ENCODE results near the gene ADAMTS20.
"Not testable (repeated sequence)": the region's sequence is repeated elsewhere in the genome, so short reads cannot be mapped to it uniquely, and the experiment has no call there.

ADAMTS20 gene

DNA sequence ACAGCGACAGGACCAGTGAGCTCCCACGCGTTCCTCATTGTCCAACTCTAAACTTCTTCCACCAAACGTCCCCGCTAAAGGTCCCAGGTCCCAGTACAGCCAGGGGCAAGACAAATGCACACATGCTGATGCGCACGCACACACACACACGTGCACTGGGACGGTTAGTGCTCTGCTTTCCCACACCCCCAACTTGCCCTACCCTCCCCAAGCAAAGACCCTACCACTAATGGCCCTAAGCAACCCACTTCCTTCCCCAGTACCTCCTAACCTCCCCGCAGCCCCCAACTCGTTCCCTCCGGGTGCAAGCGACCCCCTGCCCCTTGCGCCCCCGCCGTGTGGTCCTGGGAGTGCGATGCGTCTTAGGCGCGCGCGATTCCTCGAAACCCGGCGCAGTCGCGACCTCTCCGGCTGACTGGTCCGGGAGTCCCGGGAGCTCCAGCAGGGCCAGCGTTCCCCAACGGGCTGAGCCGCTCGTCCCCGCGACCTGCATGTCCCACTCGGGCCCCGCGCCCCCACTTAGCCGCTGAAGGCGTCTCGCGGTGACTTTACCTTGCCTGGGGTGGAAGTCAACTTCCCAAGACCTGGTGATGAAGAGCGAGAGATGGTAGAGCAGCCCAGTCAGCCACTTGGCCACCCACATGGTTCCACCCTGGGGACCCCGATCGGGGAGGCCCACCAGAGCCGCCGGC is 578 bp downstream of the ADAMTS20 start:
- no peak for DNase-seq

DNA sequence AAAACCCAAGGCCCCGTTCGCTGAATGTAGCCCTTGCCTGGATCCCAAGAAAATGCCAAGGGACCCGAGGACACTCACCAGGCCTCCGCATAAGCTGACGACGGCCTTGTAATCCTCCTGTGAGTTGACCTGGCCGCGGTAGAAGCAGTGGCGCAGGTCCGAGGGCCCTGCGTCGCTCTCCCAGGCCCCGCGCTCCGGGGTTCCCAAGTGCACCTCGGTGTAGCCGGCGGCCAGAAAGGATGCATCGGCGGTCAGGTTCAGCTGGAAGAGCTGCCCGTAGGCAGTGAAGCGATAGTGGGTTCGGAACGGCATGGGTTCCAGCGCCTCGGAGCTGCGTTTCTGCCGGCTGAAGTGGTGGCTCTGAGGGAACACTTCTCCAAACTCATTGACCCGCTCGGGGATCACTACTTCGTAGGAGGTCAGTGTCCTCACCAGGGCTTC is 1.2 kb downstream of the ADAMTS20 start:
- H3K27me3 Mint-ChIP-seq = peaks cover 31% of the 10 kb centered on the region
- no peaks in the 10 kb centered on the region for H3K36me3 Mint-ChIP-seq
- no peaks in the 10 kb centered on the region for H3K4me1 Mint-ChIP-seq
- no peak overlapping the region for H3K4me3 Mint-ChIP-seq
- CTCF ChIA-PET = no interaction called here
- H3K9me3 Mint-ChIP-seq = peaks cover 2% of the 10 kb centered on the region
- no peak overlapping the region for H3K27ac Mint-ChIP-seq
- no peak for DNase-seq

More for the DNA sequence above, 578 bp downstream of the ADAMTS20 start:
- Mint-ChIP-seq H3K27me3 (peaks cover 31% of the 10 kb centered on the region), H3K27ac (no peak overlapping the region), H3K4me3 (no peak overlapping the region), H3K36me3 (no peaks in the 10 kb centered on the region), H3K4me1 (no peaks in the 10 kb centered on the region), H3K9me3 (peaks cover 3% of the 10 kb centered on the region)
- CTCF ChIA-PET = no interaction called here

DNA sequence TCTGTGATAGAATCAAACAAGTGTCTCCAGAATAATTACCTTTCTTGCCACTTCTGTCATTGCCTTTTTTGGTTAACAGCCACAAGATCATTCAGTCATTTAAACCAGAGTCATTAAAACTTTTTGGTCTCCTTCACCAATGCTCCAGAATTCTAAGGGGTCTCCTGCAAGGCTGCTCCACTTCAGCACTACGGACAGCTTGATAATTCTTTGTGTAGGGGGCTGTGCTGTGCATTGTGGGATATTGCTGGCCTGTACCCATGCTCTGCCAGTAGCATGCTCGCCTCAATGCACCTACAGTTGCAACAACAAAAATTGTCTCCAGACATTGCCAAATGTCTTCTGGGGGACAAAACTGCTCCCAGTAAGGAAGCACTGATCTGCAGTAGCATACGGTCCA is 7.3 kb downstream of the ADAMTS20 start:
- Mint-ChIP-seq H3K27me3 (no peaks in the 10 kb centered on the region), H3K36me3 (no peaks in the 10 kb centered on the region), H3K9me3 (no peaks in the 10 kb centered on the region), H3K4me3 (no peak overlapping the region), H3K4me1 (no peaks in the 10 kb centered on the region), H3K27ac (no peak overlapping the region)
- no peak for DNase-seq
- CTCF ChIA-PET = no interaction called here

DNA sequence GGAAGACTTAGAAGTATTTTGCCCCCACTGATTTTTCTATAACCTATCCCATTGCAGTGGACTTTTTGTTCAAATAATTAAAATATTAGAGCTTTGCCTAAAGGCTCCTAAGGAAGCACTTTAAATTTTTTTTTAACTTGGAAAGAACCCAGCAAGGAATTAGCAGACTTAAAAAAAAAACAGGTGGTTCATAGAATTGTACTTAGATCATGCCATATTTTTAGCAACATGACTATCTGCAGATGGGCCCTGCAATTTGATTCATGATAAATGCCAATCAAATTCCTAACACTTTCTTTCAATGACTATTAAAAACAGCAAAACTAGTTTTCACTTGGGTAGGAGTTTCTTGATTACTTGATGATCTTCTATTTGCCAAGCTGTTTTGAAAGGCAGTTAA is 11.5 kb downstream of the ADAMTS20 start:
- Mint-ChIP-seq H3K27me3 (no peaks in the 10 kb centered on the region), H3K36me3 (no peaks in the 10 kb centered on the region), H3K9me3 (no peaks in the 10 kb centered on the region), H3K27ac (no peak overlapping the region), H3K4me1 (no peaks in the 10 kb centered on the region), H3K4me3 (no peak overlapping the region)
- DNase-seq = no peak
- CTCF ChIA-PET = interaction anchor here (0.8 kb wide), 1 partner anchor 39 kb away, joined by 3 read pairs; no protein-coding TSS in a partner anchor

DNA sequence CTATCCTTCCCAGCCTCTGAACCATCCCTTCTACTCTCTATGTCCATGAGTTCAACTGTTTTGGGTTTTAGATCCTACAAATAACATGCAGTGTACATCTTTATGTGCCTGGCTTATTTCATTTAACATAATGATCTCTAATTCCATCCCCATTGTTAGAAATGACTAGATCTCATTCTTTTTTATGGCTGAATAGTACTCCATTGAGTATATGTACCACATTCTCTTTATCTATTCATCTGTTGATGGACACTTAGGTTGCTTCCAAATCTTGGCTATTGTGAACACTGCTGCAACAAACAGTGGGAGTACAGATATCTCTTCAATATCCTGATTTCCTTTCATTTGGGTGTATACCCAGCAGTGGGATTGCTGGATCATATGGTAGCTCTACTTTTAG is 14.3 kb downstream of the ADAMTS20 start:
- H3K27me3 Mint-ChIP-seq, DNase-seq, H3K9me3 Mint-ChIP-seq, H3K27ac Mint-ChIP-seq, H3K36me3 Mint-ChIP-seq, CTCF ChIA-PET, H3K4me1 Mint-ChIP-seq, H3K4me3 Mint-ChIP-seq: not testable (repeated sequence)

DNA sequence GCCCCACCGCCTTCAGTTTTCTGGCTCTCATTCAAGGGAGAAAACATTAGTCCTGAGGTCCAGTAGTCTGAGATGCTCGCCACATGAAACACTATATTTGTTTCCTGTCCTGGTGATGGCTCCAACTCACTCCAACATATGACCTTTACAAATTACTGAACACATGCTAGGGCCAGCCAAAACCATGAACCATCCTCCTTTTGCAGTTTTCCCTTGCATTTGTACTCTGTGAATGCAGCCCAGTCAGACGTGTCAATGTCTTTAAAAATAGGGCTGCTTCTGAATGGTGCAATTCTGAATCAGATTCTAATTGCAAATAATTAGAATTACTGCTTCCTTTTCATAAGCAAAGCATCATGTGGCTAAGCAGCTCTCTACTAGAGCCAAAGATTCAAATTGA is 36.0 kb downstream of the ADAMTS20 start:
- H3K27ac Mint-ChIP-seq = no peak overlapping the region
- no peak overlapping the region for H3K4me3 Mint-ChIP-seq
- H3K9me3 Mint-ChIP-seq = no peaks in the 10 kb centered on the region
- DNase-seq = no peak
- H3K4me1 Mint-ChIP-seq = no peaks in the 10 kb centered on the region
- H3K36me3 Mint-ChIP-seq = no peaks in the 10 kb centered on the region
- CTCF ChIA-PET = no interaction called here
- no peaks in the 10 kb centered on the region for H3K27me3 Mint-ChIP-seq

DNA sequence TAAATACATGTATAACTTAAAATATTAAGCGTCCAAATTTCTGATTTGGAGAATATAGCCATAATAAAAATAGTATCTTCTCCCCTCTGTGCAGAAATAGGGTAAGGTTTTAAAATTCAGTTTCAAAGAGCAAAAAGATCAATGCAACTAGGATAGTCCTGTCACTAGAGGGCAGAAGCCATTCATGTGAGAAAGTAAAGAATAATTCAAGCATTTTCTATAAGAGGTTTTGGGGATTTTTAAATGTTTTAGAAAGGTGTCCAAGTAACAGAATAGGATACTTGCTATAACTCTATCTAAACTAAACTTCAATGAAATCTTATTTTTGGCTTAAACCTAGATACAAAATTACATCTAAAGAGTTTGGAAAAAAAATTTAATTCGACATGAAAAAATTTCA is 50.3 kb downstream of the ADAMTS20 start:
- Mint-ChIP-seq H3K9me3 (no peaks in the 10 kb centered on the region), H3K27ac (no peak overlapping the region), H3K27me3 (no peaks in the 10 kb centered on the region), H3K36me3 (no peaks in the 10 kb centered on the region), H3K4me3 (no peak overlapping the region), H3K4me1 (no peaks in the 10 kb centered on the region)
- DNase-seq = no peak
- CTCF ChIA-PET = interaction anchor here (0.9 to 1.7 kb wide), 3 partner anchors 39 to 381 kb away, joined by 3 to 7 read pairs (median 3); no protein-coding TSS in a partner anchor

DNA sequence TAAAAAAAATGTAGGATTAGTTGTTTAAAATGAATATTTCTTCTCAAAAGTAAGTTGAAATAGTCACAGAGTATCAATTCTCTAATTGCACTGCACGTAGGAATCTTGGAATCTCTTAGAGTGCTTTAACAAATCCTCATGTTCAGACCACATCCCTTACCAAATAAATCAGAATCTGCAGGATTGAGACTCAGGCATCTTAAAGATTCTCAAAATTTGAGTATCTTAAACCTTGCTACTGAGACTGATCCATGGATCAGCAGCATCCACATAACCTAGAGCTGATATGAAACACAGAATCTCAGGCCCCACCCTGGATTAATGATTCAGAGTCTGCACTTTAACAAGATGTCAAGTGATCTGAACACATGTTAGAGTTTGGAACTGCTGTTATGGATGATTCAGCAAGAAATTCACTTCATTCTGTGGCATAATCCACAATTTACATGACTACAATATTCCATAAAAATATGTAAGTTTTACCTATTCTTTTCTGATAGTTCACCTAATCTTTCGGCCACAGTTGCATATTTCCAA is 58.7 kb downstream of the ADAMTS20 start:
- no peaks in the 10 kb centered on the region for H3K36me3 Mint-ChIP-seq
- DNase-seq = no peak
- H3K4me3 Mint-ChIP-seq = no peak overlapping the region
- no peak overlapping the region for H3K27ac Mint-ChIP-seq
- CTCF ChIA-PET = no interaction called here
- H3K27me3 Mint-ChIP-seq = no peaks in the 10 kb centered on the region
- H3K9me3 Mint-ChIP-seq = no peaks in the 10 kb centered on the region
- no peaks in the 10 kb centered on the region for H3K4me1 Mint-ChIP-seq

DNA sequence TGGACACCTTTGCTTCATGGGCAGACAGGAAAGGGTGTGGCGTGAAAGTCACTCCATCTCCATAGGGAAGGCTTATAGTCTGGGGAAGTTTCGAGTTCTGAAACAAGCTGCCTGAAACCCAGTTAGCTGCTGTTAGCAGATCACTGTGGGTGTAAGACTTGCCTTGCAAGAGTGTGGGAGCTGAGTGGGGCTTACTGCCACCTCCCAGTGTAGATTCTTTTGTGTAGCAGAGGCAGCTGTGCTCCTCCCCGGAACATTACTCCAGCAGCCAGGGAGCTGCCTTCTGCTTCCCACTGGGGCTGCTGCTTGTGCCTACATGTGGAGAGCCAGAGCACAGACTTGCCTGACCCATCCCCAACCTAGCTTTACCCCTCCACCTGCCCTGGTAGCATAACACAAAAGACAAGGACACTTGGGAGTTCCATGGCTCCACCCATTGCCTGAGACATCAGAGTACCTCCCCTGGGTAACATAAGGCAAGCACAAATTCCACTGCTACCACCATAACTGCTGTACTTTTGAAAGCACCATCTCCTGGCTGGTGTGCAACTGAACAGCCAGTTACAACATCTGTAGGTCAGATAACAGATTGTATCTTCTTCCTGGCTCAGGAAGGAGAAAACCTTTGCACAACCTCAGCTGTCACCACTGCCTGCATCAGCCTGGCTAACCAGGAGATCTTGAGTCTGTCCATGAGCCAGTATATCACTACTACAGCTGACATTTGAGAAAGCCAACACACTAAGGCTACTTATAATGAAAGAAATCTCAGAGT is 69.5 kb downstream of the ADAMTS20 start:
- H3K27me3 Mint-ChIP-seq = no peaks in the 10 kb centered on the region
- H3K36me3 Mint-ChIP-seq = no peaks in the 10 kb centered on the region
- H3K27ac Mint-ChIP-seq = no peak overlapping the region
- H3K9me3 Mint-ChIP-seq = no peaks in the 10 kb centered on the region
- no peaks in the 10 kb centered on the region for H3K4me1 Mint-ChIP-seq
- no peak for DNase-seq
- CTCF ChIA-PET = no interaction called here
- H3K4me3 Mint-ChIP-seq = no peak overlapping the region

DNA sequence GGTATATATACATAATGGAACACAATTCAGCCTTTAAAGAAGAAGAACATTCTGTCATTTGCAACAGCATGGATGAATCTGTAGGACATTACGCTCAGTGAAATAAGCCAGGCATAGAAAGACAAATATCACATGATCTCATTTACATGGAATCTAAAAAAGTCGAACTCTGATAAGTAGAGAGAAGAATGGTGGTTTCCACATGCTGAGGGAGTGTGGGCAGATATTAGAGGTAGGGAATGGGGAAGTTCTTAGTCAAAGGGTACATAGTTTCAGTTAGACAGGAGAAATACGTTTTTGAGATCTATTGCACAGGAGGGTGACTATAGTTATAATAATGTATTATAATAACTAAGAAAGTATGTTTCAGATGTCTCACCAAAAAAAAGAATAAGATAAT is 71.4 kb downstream of the ADAMTS20 start:
- CTCF ChIA-PET = no interaction called here
- DNase-seq = no peak
- H3K4me1 Mint-ChIP-seq = no peaks in the 10 kb centered on the region
- H3K36me3 Mint-ChIP-seq = no peaks in the 10 kb centered on the region
- H3K4me3 Mint-ChIP-seq = no peak overlapping the region
- no peaks in the 10 kb centered on the region for H3K27me3 Mint-ChIP-seq
- H3K27ac Mint-ChIP-seq = no peak overlapping the region
- no peaks in the 10 kb centered on the region for H3K9me3 Mint-ChIP-seq

DNA sequence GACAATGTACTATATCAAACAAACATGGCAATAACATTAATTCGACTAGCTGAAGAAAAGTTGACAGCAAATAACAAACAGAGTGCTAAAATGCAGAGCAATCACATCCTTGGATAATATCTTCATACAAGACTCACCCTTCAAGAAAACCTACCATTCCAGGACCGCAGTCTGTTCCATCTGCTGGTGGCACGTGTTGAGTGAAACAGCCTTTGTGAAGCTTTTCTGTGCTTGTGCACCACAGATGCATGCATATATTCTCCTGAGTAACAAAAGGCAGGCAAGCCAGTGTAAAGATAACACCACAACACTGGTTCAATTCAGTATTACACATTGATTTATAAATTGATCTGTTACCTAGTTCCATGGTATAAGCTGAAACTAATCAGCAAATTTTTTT is 89.3 kb downstream of the ADAMTS20 start:
- H3K4me1 Mint-ChIP-seq = no peaks in the 10 kb centered on the region
- no peak for DNase-seq
- H3K9me3 Mint-ChIP-seq = no peaks in the 10 kb centered on the region
- no peaks in the 10 kb centered on the region for H3K36me3 Mint-ChIP-seq
- H3K27ac Mint-ChIP-seq = no peak overlapping the region
- no peaks in the 10 kb centered on the region for H3K27me3 Mint-ChIP-seq
- CTCF ChIA-PET = no interaction called here
- no peak overlapping the region for H3K4me3 Mint-ChIP-seq

DNA sequence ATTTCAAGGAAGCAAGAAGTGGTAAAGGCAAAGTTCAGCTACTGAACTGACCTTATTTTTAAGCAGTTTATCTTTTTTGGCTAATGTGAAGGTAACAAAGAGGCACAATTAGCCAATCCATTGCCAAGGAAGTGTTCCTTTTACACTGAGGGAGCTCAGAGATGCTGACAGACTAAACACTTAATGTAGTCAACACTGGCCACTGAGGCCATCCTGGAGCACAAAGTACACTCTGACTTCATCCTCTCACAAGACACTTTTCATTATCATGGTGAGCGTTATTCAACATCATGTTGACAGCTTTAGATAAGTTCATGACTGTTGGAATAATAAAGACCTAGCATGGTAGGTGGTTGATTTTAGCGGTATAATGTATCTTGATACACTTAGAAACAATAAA is 89.9 kb downstream of the ADAMTS20 start:
- Mint-ChIP-seq H3K9me3 (peaks cover 2% of the 10 kb centered on the region), H3K4me1 (no peaks in the 10 kb centered on the region), H3K36me3 (no peaks in the 10 kb centered on the region), H3K4me3 (no peak overlapping the region), H3K27me3 (no peaks in the 10 kb centered on the region), H3K27ac (no peak overlapping the region)
- CTCF ChIA-PET = no interaction called here
- no peak for DNase-seq

DNA sequence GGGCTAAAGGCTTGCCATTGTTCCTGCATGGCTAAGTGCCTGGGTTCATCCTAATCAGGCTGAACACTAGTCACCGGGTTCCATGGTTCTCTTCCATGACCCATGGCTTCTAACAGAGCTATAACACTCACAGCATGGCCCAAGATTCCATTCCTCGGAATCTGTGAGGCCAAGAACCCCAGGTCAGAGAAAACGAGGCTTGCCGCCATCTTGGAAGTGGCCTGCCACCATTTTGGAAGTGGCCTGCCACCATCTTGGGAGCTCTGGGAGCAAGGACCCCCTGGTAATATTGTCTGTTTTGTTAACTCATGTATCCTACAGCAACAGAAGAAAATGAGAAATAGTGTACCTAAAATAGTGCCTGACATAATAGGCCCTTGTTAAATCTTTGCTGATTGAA is 92.7 kb downstream of the ADAMTS20 start:
- no peak overlapping the region for H3K27ac Mint-ChIP-seq
- no peaks in the 10 kb centered on the region for H3K27me3 Mint-ChIP-seq
- no peak for DNase-seq
- H3K36me3 Mint-ChIP-seq = no peaks in the 10 kb centered on the region
- no peaks in the 10 kb centered on the region for H3K4me1 Mint-ChIP-seq
- no peak overlapping the region for H3K4me3 Mint-ChIP-seq
- CTCF ChIA-PET = no interaction called here
- peaks cover 6% of the 10 kb centered on the region for H3K9me3 Mint-ChIP-seq

DNA sequence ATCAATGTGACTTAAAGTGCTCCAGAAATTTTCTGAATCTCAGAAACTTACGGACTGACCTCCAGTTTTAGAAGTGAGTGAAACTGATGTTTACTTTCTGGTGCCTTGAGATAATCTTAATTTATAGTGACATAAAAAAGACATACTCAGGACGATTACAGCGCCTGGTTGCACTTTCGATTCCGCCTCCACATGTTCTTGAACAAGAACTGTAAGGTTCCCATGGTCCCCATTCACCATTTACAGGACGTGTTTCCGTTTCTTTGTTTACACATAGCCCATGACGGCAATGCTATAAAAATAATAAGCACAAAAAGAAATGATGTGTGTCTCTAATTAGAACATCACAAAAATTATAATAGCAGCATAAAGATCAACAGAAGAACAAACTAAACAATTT is 98.2 kb downstream of the ADAMTS20 start:
- CTCF ChIA-PET = no interaction called here
- Mint-ChIP-seq H3K27ac (no peak overlapping the region), H3K4me1 (no peaks in the 10 kb centered on the region), H3K9me3 (peaks cover 6% of the 10 kb centered on the region), H3K4me3 (no peak overlapping the region), H3K36me3 (no peaks in the 10 kb centered on the region), H3K27me3 (no peaks in the 10 kb centered on the region)
- no peak for DNase-seq
